Measurements from ENCODE around the gene KRTAP23-1. TPM values are rescaled to one million over a fixed set of nuclear protein-coding genes. Genes with fewer than 3 reads are reported as not detected.

KRTAP23-1 gene
- polyA plus RNA-seq, 1 donor (not counting 4 experiments of a cell fraction or from before 2014, with no cell fraction given) = not detected

DNA sequence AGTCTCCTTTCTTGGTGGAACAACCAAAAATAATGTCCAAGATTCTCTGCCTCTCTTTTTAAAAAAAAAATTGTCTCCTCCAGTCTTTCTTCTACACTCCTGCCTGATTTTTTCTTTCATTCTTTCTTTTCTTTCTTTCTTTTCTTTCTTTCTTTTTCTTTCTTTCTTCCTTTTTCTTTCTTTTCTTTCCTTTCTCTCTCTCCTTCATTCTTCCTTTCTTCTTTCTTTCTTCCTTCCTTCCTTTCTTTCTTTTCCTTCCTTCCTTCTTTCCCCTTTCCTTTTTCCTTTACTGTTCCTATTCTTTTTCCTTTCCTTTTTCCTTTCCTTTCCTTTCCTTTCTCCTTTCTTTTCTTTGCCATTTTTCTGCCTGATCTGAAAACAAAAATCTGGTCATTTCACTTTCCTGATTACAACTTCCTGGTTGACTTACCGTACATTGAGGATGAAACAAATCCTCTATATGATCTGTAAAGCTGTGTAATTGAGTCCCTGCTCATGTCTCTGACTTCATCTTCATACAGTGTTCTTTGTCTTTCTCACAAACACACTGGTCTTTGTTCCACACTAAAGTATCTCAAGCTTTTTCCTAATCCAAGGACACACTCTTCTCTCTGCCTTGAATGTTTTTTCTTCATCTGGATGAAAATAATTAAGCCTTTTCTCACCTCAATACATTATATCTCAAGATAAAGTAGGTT, 6.1 kb upstream of the KRTAP23-1 start:
- FAIRE-seq = no peak
- H3K36me3 ChIP-seq (ENCODE audit: control insufficient read depth in 2 of 2, extremely low read depth in 1 of 2, insufficient read depth in 2 of 2, low read length in 2 of 2) = no peaks in the 10 kb centered on the region
- no peak overlapping the region for H3K27ac ChIP-seq (ENCODE audit: control insufficient read depth, insufficient read depth, low read length)
- no peak overlapping the region for H3K4me3 ChIP-seq (ENCODE audit: control insufficient read depth in 2 of 3, extremely low read depth in 1 of 3, insufficient read depth in 2 of 3, low read depth in 1 of 3, low read length in 3 of 3)
- no peaks in the 10 kb centered on the region for H3K9me1 ChIP-seq (ENCODE audit: control insufficient read depth, extremely low read depth, insufficient read depth, low read length)
- H3K9ac ChIP-seq (ENCODE audit: control insufficient read depth, extremely low read depth, insufficient read depth, low read length) = no peak overlapping the region
- H3K4me2 ChIP-seq (ENCODE audit: control insufficient read depth, extremely low read depth, insufficient read depth, low read depth, low read length) = no peak overlapping the region
- H3K9me3 ChIP-seq (ENCODE audit: control insufficient read depth, low read depth, low read length) = no peaks in the 10 kb centered on the region
- H3K4me1 ChIP-seq (ENCODE audit: control insufficient read depth, extremely low read depth, insufficient read depth, low read length) = no peaks in the 10 kb centered on the region
- no peaks in the 10 kb centered on the region for H4K20me1 ChIP-seq (ENCODE audit: control insufficient read depth, extremely low read depth, insufficient read depth, low read length)
- no peak for DNase-seq (ENCODE audit: low read depth, low spot score)
- TF ChIP-seq, protein P1, sequence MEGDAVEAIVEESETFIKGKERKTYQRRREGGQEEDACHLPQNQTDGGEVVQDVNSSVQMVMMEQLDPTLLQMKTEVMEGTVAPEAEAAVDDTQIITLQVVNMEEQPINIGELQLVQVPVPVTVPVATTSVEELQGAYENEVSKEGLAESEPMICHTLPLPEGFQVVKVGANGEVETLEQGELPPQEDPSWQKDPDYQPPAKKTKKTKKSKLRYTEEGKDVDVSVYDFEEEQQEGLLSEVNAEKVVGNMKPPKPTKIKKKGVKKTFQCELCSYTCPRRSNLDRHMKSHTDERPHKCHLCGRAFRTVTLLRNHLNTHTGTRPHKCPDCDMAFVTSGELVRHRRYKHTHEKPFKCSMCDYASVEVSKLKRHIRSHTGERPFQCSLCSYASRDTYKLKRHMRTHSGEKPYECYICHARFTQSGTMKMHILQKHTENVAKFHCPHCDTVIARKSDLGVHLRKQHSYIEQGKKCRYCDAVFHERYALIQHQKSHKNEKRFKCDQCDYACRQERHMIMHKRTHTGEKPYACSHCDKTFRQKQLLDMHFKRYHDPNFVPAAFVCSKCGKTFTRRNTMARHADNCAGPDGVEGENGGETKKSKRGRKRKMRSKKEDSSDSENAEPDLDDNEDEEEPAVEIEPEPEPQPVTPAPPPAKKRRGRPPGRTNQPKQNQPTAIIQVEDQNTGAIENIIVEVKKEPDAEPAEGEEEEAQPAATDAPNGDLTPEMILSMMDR (optimal IDR thresholded peaks at IDR 0.05 in 1 of 3, IDR thresholded peaks at IDR 0.05 in 1 of 3, conservative IDR thresholded peaks at IDR 0.05 in 1 of 3; ENCODE audit: extremely low read depth in 1 of 3, insufficient read depth in 2 of 3, low read length in 3 of 3) = no peak
- no peak for TF ChIP-seq EZH2 (IDR thresholded peaks at IDR 0.05; ENCODE audit: low read length)
- no peaks in the 10 kb centered on the region for H3K27me3 ChIP-seq (ENCODE audit: control insufficient read depth, extremely low read depth, insufficient read depth, low read length)
- dilution Hi-C loops (cut with MboI; ENCODE audit: extremely low pct_ligation_motif_present, low sequenced_read_pairs) = no loop called here
- H3K79me2 ChIP-seq (ENCODE audit: control insufficient read depth, insufficient read depth, low read length) = no peaks in the 10 kb centered on the region
- H2AFZ ChIP-seq (ENCODE audit: control insufficient read depth, low read length) = no peak overlapping the region

GRCh38 chr21:30351534-30351933, 3.1 kb upstream of the KRTAP23-1 start:
- Histone ChIP-seq H3K9ac (ENCODE audit: control insufficient read depth, extremely low read depth, insufficient read depth, low read length) (no peak overlapping the region), H3K4me2 (ENCODE audit: control insufficient read depth, extremely low read depth, insufficient read depth, low read depth, low read length) (no peak overlapping the region), H3K4me1 (ENCODE audit: control insufficient read depth, extremely low read depth, insufficient read depth, low read length) (no peaks in the 10 kb centered on the region), H3K9me1 (ENCODE audit: control insufficient read depth, extremely low read depth, insufficient read depth, low read length) (no peaks in the 10 kb centered on the region), H3K27me3 (ENCODE audit: control insufficient read depth, extremely low read depth, insufficient read depth, low read length) (no peaks in the 10 kb centered on the region), H3K79me2 (ENCODE audit: control insufficient read depth, insufficient read depth, low read length) (no peaks in the 10 kb centered on the region), H4K20me1 (ENCODE audit: control insufficient read depth, extremely low read depth, insufficient read depth, low read length) (no peaks in the 10 kb centered on the region), H3K9me3 (ENCODE audit: control insufficient read depth, low read depth, low read length) (no peaks in the 10 kb centered on the region), H3K27ac (ENCODE audit: control insufficient read depth, insufficient read depth, low read length) (no peak overlapping the region), H2AFZ (ENCODE audit: control insufficient read depth, low read length) (no peak overlapping the region), H3K36me3 (ENCODE audit: control insufficient read depth in 2 of 2, extremely low read depth in 1 of 2, insufficient read depth in 2 of 2, low read length in 2 of 2) (no peaks in the 10 kb centered on the region), H3K4me3 (ENCODE audit: control insufficient read depth in 2 of 3, extremely low read depth in 1 of 3, insufficient read depth in 2 of 3, low read depth in 1 of 3, low read length in 3 of 3) (no peak overlapping the region)
- dilution Hi-C loops (cut with MboI; ENCODE audit: extremely low pct_ligation_motif_present, low sequenced_read_pairs) = no loop called here
- FAIRE-seq (no peak), DNase-seq (ENCODE audit: low read depth, low spot score) (no peak)
- no peak for TF ChIP-seq EZH2 (IDR thresholded peaks at IDR 0.05; ENCODE audit: low read length)
- TF ChIP-seq, protein P1 (optimal IDR thresholded peaks at IDR 0.05 in 1 of 3, IDR thresholded peaks at IDR 0.05 in 1 of 3, conservative IDR thresholded peaks at IDR 0.05 in 1 of 3; ENCODE audit: extremely low read depth in 1 of 3, insufficient read depth in 2 of 3, low read length in 3 of 3) = no peak
